Activated T-helper 2 cell treated with anti-CD3 and anti-CD28 coated beads, Interferon-gamma antibody, Interleukin-2, Interleukin-4, amounts not matched to agents 10 μg/mL and 5 μg/mL and 100 μg/mL, durations not matched to agents 14 hours and 24 hours and 36 hours (primary cell): ENCODE results near the gene KCTD2. TPM values are rescaled to one million over a fixed set of nuclear protein-coding genes. Genes with fewer than 3 reads are reported as not detected.

Experiments used
- DNase-seq: peaks from one replicate; pipeline ENCODE4 v3.0.0; 2021; ENCODE audit warnings: low spot score
- H3K27ac Mint-ChIP-seq: one replicate; pipeline ENCODE4 v1.8.0; 2021; ENCODE audit warnings: mixed read lengths
- H3K27me3 Mint-ChIP-seq: one replicate; pipeline ENCODE4 v1.8.0; 2021; ENCODE audit warnings: low read depth, mixed read lengths
- H3K36me3 Mint-ChIP-seq: one replicate; pipeline ENCODE4 v1.8.0; 2021; ENCODE audit warnings: low read depth, mixed read lengths
- H3K4me1 Mint-ChIP-seq: one replicate; pipeline ENCODE4 v1.8.0; 2021; ENCODE audit warnings: low read depth, mixed read lengths
- H3K4me3 Mint-ChIP-seq: one replicate; pipeline ENCODE4 v1.8.0; 2021; ENCODE audit warnings: low read depth, mild to moderate bottlenecking, moderate library complexity, mixed read lengths
- H3K9me3 Mint-ChIP-seq: one replicate; pipeline ENCODE4 v1.8.0; 2021; ENCODE audit warnings: mixed read lengths
- intact Hi-C: fragments of 100-400 bp; cut with micrococcal nuclease; formaldehyde crosslinking; loops from one replicate; pipeline ENCODE4 v1.15.1; 2023
- total RNA-seq: library from RNA; stranded (reverse); gene quantifications from 2 replicates; pipeline ENCODE4 v1.2.3, GENCODE V29; 2022

KCTD2 gene
- total RNA-seq, 1 donor from 2014 or later: 18.0 TPM

DNA sequence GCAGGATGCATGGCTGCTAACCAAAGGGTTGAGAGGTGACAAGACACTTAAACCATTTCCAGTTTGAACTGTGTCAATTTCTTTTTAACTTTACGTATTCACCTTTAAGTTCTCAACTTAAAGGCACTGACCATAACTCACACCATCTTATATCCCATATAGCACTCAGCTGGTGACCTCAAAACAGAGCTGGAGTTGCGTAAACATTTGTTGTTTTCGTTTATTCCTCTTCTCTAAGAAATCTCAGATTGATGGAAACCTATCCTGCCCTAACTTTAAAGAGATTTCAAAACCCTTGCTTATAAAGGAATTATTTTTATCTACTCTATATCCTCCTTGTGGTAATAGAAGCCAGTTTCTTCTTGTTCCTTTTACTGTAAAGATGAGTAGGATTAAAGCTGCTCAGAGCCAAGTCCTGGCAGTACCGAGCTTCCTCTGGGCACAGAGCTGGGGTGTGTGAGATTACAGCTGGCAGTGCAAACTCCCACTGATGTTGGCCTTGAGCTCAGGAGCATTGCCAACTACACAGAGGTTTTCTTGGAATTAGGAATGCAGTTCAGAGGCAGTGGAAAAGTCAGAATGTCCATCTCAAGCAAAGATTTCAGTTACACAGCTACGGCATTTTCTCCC, 1.3 kb downstream of the KCTD2 start:
- peaks cover 33% of the 10 kb centered on the region for H3K4me1 Mint-ChIP-seq
- intact Hi-C loops: loop anchor here (5.0 kb wide), 1 partner anchor 154 kb away; no protein-coding TSS in a partner anchor
- H3K36me3 Mint-ChIP-seq: peaks cover 27% of the 10 kb centered on the region

DNA sequence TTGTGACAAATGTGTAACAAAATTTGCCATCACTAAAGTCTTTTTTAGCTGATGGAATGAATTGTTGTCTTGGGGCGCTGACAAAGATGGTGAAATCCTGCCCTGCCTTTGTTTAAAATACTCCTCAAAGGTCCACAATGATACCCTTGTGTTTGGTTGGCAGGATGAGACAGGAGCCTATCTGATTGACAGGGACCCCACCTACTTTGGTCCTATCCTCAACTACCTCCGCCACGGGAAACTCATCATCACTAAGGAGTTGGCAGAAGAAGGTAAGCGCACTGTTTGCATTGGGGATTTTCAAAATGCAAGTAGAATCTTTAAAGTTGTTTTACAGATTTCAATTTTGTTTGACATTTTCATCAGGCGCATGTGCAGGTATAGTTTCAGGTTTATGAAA, 2.0 kb downstream of the KCTD2 start:
- Mint-ChIP-seq H3K4me3 (peak overlapping the region; percentile 95), H3K36me3 (peaks cover 31% of the 10 kb centered on the region), H3K4me1 (peaks cover 33% of the 10 kb centered on the region), H3K27me3 (no peaks in the 10 kb centered on the region), H3K9me3 (no peaks in the 10 kb centered on the region), H3K27ac (no peak overlapping the region)
- DNase-seq: no peak
- intact Hi-C loops: loop anchor here (5.0 kb wide), 1 partner anchor 153 kb away; no protein-coding TSS in a partner anchor

More for the DNA sequence above, 1.3 kb downstream of the KCTD2 start:
- no peak for DNase-seq
- H3K27ac Mint-ChIP-seq: peak overlapping the region; percentile 85
- H3K27me3 Mint-ChIP-seq: no peaks in the 10 kb centered on the region
- H3K4me3 Mint-ChIP-seq: peak overlapping the region; percentile 95
- no peaks in the 10 kb centered on the region for H3K9me3 Mint-ChIP-seq

DNA sequence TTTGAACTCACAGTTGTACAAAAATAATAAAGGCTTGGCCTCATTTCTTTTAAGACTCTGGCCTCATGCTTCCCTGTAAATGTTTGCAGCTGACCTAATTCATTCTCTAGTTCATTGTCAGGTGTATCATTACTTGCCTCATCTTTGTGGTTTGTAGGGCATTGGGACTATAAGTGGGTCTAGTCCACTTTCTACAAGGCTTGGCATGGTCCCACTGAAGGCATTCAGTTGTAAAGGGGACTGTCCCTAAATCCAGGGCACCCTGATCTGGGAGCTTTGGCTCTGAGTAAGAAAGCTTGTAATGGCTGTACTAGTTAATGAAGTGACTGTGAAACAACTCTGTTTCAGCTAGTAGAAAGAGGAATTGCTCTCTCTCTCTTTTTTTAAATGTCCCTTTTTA, 2.7 kb downstream of the KCTD2 start:
- no peak overlapping the region for H3K27ac Mint-ChIP-seq
- DNase-seq: no peak
- no peak overlapping the region for H3K4me3 Mint-ChIP-seq
- intact Hi-C loops: loop anchor here (5.0 kb wide), 1 partner anchor 153 kb away; no protein-coding TSS in a partner anchor
- peaks cover 35% of the 10 kb centered on the region for H3K36me3 Mint-ChIP-seq
- H3K27me3 Mint-ChIP-seq: no peaks in the 10 kb centered on the region
- peaks cover 29% of the 10 kb centered on the region for H3K4me1 Mint-ChIP-seq
- no peaks in the 10 kb centered on the region for H3K9me3 Mint-ChIP-seq

DNA sequence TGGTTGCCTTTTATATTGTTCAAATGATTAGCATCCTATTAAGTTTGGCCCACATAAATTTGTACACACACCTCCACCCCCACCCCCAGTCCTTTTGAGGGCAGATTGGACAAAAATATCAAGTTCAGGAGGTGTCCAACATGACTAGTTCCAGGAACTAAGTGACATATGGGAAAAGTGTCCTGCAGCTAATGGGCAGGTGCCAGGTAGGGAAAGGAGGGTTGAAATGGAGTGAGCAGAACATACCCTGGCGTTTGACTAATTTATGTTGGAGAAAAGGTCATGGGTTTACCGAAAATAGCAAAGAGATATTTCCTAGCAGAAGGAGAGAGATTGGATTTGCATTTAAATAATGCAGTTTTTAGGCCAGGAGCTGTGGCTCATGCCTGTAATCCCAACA, 4.9 kb downstream of the KCTD2 start:
- Mint-ChIP-seq H3K4me1 (peaks cover 21% of the 10 kb centered on the region), H3K36me3 (peaks cover 46% of the 10 kb centered on the region), H3K27me3 (no peaks in the 10 kb centered on the region), H3K9me3 (no peaks in the 10 kb centered on the region), H3K4me3 (no peak overlapping the region), H3K27ac (no peak overlapping the region)
- no peak for DNase-seq
- intact Hi-C loops: no loop called here

DNA sequence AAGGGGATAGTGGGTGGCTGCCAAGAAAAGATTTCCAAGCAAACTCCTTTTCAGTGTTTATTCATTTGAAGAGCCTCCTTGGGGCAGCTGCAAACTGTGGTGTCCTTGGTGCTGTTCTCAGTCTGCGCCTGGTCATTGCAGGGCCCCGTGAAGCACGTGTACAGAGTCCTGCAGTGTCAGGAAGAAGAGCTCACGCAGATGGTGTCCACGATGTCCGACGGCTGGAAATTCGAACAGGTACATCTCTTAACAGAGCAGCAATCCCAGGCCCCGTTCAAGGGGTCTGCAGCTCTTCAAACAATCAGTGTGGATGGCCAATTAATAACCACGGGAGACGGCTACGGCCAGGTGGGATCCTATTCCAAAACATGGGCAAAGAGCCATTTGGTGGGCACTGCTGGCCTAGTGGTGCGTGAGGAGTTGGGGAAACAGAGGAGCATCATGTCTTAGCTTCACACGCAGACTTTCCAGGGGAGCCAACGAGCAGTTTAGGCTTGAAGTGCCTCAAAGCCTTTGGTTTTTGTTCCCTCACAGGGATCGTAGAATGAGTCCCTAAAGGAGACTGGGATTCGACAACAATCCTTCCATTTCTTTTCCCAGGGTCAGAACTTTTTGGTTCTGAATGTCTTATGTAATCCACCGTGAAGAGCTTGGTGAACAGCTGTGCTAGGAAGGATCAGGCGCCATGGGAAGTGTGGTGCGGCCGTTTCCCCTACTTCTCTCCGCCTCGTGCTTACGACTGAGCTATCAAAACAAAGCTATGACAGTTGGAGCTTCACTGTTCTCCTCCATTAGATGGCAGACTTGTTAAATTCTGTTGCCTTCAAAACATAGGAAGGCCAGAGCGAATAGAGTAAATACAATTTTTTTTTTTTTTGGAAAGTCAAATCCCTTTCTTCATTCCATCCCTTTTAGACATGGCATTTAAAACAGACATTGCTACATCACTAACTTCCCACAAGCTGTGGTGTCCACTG, 12.6 kb downstream of the KCTD2 start:
- Mint-ChIP-seq H3K27ac (no peak overlapping the region), H3K9me3 (no peaks in the 10 kb centered on the region), H3K4me3 (no peak overlapping the region), H3K36me3 (peaks cover 59% of the 10 kb centered on the region), H3K27me3 (no peaks in the 10 kb centered on the region), H3K4me1 (peaks cover 13% of the 10 kb centered on the region)
- DNase-seq: no peak
- intact Hi-C loops: no loop called here

DNA sequence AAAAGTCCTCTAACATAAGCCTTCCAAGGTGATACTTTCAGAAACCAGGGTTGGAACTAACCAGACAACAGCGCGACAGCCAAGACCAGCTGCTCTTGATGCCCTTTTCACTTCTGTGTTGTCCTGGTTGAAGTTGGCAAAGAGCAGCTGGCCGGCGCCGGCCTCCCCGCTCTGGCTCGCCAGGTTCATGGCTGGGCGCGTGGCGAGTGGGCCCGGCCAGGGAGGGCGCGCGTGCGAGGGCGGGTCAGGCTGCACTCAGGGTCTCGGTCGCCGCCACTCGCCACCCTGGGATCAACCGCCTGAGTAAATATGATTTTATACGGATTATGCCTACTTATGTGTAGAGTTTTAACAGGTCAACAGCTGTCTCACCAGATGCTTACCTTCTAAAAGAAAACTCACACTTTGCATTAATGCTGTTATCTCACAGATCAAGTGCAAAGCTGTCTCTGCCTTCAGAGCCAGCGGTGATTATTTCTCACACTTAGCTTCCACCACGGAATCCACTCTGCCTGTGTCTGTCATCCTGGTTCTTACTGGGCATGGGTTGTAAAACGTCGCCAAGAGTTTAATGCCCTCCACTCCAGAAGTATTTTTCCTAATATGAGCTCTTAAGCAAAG, 13.5 kb downstream of the KCTD2 start:
- H3K27me3 Mint-ChIP-seq: no peaks in the 10 kb centered on the region
- intact Hi-C loops: no loop called here

DNA sequence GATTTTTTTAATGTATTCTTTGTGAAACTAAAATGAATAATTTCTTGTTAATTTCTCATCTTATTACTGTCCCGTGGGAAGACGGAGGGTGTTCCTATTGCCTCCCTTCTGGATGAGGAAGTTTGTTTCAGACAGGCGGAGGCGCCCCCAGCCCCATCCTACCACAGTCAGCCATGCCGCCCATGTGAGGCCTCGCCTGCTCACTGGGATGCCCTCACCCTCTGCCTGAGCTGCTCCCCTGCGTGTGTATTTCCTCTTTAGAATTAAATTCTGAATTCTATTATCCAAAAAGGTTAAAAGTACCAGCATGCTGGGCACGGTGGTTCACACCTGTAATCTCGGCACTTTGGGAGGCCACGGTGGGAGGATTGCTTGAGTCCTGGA, 14.0 kb downstream of the KCTD2 start:
- Mint-ChIP-seq H3K27me3 (no peaks in the 10 kb centered on the region), H3K36me3 (peaks cover 61% of the 10 kb centered on the region), H3K4me1 (peaks cover 25% of the 10 kb centered on the region), H3K4me3 (no peak overlapping the region), H3K27ac (no peak overlapping the region), H3K9me3 (no peaks in the 10 kb centered on the region)
- DNase-seq: no peak
- intact Hi-C loops: no loop called here

More for the DNA sequence above, 13.5 kb downstream of the KCTD2 start:
- H3K9me3 Mint-ChIP-seq: no peaks in the 10 kb centered on the region
- H3K27ac Mint-ChIP-seq: no peak overlapping the region
- no peak for DNase-seq
- no peak overlapping the region for H3K4me3 Mint-ChIP-seq
- H3K36me3 Mint-ChIP-seq: peaks cover 60% of the 10 kb centered on the region
- H3K4me1 Mint-ChIP-seq: peaks cover 21% of the 10 kb centered on the region

DNA sequence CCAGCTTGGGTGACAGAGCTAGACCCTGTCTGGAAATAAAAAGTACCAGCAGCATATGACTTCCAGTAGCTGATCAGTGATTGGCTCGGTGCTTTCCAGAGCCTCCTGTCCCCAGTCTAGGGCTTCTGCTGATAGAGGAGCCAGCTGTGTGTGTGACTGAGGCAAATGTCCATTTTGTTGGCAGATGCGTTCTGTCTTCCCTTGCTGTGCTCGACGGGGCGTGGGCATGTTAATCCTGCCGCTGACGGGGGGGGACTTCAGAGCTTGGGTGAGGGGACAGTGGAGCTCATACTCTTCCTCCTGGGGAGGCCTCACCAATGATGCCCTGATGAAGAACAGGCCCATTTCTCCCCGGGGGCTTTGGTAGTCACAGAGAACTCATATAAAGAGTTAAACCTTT, 14.6 kb downstream of the KCTD2 start:
- Mint-ChIP-seq H3K36me3 (peaks cover 55% of the 10 kb centered on the region), H3K27me3 (no peaks in the 10 kb centered on the region), H3K4me3 (no peak overlapping the region), H3K27ac (no peak overlapping the region), H3K9me3 (no peaks in the 10 kb centered on the region), H3K4me1 (peaks cover 27% of the 10 kb centered on the region)
- DNase-seq: no peak
- intact Hi-C loops: no loop called here

DNA sequence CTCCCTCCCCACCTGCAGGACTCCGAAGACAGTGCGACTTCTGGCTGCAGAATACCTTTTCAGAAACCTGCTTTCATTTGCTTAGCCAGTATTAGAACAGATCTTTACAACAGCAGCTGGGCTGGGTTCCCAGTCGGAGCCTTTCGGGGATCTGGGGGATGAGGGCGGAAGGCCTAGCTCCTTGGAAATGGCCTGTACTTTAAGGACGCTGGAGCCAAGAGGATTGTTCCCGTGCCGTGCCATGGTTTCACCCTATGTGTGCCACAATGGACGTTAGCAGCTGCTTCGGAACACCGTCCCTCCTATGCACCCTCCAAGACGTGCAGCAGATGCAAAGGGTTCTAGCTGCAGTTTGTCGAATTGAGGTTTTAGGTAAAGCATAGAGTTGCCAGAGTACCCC, 16.2 kb downstream of the KCTD2 start:
- H3K27ac Mint-ChIP-seq: no peak overlapping the region
- H3K4me1 Mint-ChIP-seq: peaks cover 34% of the 10 kb centered on the region
- no peak for DNase-seq
- peaks cover 55% of the 10 kb centered on the region for H3K36me3 Mint-ChIP-seq
- H3K27me3 Mint-ChIP-seq: no peaks in the 10 kb centered on the region
- no peaks in the 10 kb centered on the region for H3K9me3 Mint-ChIP-seq
- H3K4me3 Mint-ChIP-seq: no peak overlapping the region
- intact Hi-C loops: no loop called here

DNA sequence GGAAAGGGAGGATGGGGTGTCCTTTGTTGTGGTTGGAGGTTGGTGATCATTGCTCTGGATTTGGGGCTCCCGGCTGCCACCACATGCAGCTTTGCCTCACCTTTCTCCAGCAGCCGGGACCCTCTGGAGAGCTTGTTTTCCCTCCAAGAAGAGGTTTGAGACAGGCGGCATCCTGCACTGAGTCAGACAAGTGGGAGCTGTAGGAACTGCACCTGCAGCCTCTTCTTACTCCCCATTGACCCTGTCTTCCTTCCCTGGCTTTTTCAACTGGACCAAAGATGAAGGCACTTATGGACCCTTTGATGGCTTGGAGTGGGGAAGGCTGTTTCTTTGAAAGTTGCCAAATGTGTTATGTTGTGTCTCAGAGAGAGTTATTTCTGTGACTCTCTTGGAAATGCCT, 16.6 kb downstream of the KCTD2 start:
- Mint-ChIP-seq H3K27ac (no peak overlapping the region), H3K9me3 (no peaks in the 10 kb centered on the region), H3K27me3 (no peaks in the 10 kb centered on the region), H3K36me3 (peaks cover 55% of the 10 kb centered on the region), H3K4me3 (no peak overlapping the region), H3K4me1 (peaks cover 34% of the 10 kb centered on the region)
- intact Hi-C loops: no loop called here
- DNase-seq: no peak

DNA sequence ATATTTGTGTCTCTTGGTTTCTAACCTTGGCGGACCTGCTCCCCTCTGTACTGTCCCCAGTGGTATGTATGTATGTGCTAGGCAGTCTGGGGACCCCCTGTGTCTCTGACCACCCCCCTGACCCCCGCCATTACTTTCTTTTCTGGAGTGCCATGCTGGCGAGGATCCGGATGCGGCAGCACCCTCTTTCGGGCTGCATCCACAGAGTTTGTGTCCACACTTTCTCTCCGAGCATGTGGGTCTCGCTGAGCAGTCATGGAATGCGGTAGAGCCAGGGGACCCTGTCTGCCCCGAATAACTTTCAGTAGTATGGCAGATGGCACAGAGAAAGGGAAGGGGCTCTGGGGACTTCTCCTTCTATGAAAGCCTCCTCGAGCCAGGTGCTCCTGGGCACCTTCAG, 17.0 kb downstream of the KCTD2 start:
- DNase-seq: no peak
- H3K36me3 Mint-ChIP-seq: peaks cover 55% of the 10 kb centered on the region
- no peak overlapping the region for H3K27ac Mint-ChIP-seq
- H3K9me3 Mint-ChIP-seq: no peaks in the 10 kb centered on the region
- intact Hi-C loops: no loop called here
- peaks cover 37% of the 10 kb centered on the region for H3K4me1 Mint-ChIP-seq
- H3K4me3 Mint-ChIP-seq: no peak overlapping the region
- H3K27me3 Mint-ChIP-seq: no peaks in the 10 kb centered on the region

DNA sequence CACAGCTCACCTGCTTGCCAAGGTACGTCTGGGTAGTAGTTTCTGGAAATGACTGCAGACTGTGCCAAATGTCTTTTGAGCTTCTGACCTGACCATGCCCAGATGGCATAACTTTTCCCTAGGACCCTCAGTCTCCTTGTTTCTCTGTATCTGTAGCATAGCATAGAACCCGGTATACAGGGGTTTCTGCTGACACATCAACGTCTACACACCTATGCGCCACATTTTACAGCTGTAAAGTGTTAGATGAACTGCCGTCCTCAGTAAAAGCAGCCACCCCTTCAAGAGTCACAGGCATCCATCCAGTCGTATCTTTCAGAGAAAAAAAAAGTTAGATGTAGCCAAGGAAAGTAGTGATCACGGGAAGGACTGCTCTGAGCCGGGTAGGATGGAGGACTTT, 17.4 kb downstream of the KCTD2 start:
- H3K4me3 Mint-ChIP-seq: no peak overlapping the region
- H3K36me3 Mint-ChIP-seq: peaks cover 52% of the 10 kb centered on the region
- no peaks in the 10 kb centered on the region for H3K9me3 Mint-ChIP-seq
- intact Hi-C loops: no loop called here
- H3K27ac Mint-ChIP-seq: no peak overlapping the region
- H3K4me1 Mint-ChIP-seq: peaks cover 35% of the 10 kb centered on the region
- DNase-seq: no peak
- no peaks in the 10 kb centered on the region for H3K27me3 Mint-ChIP-seq
